ENCODE data around the gene SELENBP1. TPM values are rescaled to one million over a fixed set of nuclear protein-coding genes. Genes with fewer than 3 reads are reported as not detected.

SELENBP1 gene
- total RNA-seq, 6 donors from 2014 or later, result 241 to 804 (median 431) TPM

DNA sequence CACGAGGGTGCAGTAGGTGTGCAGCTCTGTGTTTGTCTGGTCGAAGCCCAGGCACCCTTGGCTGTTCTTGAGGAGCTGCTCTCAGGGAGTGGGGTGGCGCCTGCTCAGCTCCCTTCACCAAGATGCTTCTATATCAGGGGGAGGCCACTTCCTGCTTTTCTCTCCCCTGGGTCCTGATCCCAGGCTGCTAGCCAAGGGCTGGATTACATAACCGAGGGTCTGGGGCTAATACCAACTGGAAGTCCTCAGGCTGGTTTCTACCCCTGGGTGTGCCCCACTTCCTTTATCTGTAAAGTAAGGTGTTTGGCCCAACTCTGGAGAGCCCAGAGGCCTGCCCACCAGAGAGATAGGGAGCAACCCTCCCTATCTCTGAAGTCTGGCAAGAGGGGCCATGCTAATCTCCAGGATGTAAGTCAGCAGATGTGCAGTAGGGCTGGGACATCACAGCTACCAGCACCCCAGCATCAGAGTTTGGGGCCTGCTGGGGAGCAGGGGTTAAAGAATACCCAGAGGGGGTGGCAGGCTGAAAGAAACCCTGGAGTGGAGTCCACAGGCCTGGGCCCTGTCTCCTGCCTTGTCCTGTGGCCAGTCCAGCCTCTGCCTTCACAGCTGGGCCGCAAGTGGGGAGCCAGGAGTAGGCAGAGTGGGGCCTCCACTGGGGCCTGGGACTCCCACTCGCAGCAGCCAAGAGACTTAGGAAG is 2.1 kb downstream of the SELENBP1 start:
- DNase-seq (peak; percentile 27 to 76), ATAC-seq (ENCODE audit: low FRiP score in 2 of 2) (no peak)
- 26 to 50% methylated on average over 6 of the region's 6 CpGs for WGBS, 2 donors
- Histone ChIP-seq H3K4me3 (peak overlapping the region in 3 of 4 donors; percentile 50 to 66 (median 63)), H3K27me3 (no peaks in the 10 kb centered on the region), H3K4me1 (peaks cover 33 to 52% (median 42%) of the 10 kb centered on the region in 4 donors), H3K9me3 (no peaks in the 10 kb centered on the region), H3K27ac (peak overlapping the region; percentile 63 to 89 (median 84)), H3K36me3 (peaks cover 12 to 34% (median 17%) of the 10 kb centered on the region in 4 donors)
- TF ChIP-seq EP300 (IDR thresholded peaks at IDR 0.05) (no peak), POLR2AphosphoS5 (IDR thresholded peaks at IDR 0.05) (no peak), POLR2A (IDR thresholded peaks at IDR 0.05) (no peak)
- TF ChIP-seq, protein P1, sequence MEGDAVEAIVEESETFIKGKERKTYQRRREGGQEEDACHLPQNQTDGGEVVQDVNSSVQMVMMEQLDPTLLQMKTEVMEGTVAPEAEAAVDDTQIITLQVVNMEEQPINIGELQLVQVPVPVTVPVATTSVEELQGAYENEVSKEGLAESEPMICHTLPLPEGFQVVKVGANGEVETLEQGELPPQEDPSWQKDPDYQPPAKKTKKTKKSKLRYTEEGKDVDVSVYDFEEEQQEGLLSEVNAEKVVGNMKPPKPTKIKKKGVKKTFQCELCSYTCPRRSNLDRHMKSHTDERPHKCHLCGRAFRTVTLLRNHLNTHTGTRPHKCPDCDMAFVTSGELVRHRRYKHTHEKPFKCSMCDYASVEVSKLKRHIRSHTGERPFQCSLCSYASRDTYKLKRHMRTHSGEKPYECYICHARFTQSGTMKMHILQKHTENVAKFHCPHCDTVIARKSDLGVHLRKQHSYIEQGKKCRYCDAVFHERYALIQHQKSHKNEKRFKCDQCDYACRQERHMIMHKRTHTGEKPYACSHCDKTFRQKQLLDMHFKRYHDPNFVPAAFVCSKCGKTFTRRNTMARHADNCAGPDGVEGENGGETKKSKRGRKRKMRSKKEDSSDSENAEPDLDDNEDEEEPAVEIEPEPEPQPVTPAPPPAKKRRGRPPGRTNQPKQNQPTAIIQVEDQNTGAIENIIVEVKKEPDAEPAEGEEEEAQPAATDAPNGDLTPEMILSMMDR (IDR thresholded peaks at IDR 0.05), result no peak

DNA sequence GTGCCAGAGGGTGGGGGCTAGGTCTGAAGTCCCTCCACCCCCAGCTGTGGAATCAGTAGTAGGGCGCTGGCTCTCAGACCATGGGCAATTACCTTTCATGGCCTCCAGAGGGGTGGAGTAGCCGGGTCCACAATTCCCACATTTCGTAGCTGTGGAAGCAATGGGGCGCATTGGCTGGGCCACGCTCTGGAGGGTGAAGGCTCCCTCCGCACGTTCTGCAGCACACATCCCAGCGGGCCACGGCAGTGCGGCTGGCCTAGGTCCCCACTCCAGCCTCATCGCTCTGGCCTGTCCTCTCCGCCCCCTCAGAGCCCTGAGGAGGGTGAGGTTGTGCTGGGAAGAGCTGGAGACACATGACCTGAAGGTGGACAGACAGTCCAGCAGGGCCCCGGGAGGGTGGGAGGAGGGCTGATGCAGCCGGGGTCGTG is 2.9 kb downstream of the SELENBP1 start:
- TF ChIP-seq, protein P1 (IDR thresholded peaks at IDR 0.05), result peak in 1 of 6 experiments; percentile 11
- no peak for TF ChIP-seq POLR2A (IDR thresholded peaks at IDR 0.05)
- 72 to 85% methylated on average over 15 of the region's 15 CpGs for WGBS, 2 donors
- no peak for ATAC-seq (ENCODE audit: low FRiP score in 2 of 2)
- H3K27me3 ChIP-seq, result no peaks in the 10 kb centered on the region
- peak overlapping the region in 2 of 4 donors; percentile 63 to 66 for H3K4me3 ChIP-seq
- peaks cover 12 to 41% (median 24%) of the 10 kb centered on the region in 4 donors for H3K36me3 ChIP-seq
- peak overlapping the region in 3 of 4 donors; percentile 83 to 89 (median 84) for H3K27ac ChIP-seq
- peaks cover 33 to 52% (median 42%) of the 10 kb centered on the region in 4 donors for H3K4me1 ChIP-seq
- peak in 1 of 2 donors; percentile 51 for DNase-seq
- no peaks in the 10 kb centered on the region for H3K9me3 ChIP-seq

DNA sequence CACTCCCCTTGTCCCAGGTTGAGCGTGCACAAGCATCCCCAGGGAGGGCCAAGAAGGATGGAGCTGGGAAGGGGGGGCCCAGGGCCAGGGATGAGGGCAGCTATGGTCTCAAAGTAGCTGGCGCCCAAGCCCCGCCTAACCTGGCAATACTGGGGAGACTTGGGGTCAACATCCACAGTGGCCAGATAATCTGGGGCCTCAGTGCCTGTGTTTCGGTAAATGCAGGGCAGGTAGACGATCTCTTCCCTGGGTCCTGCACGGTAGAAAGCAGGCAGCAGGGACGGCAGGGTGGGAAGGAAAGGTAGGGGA is 3.2 kb downstream of the SELENBP1 start:
- Histone ChIP-seq H3K27ac (peak overlapping the region in 2 of 4 donors; percentile 24 to 84), H3K4me1 (peaks cover 33 to 52% (median 42%) of the 10 kb centered on the region in 4 donors), H3K4me3 (peak overlapping the region in 2 of 4 donors; percentile 63 to 66), H3K36me3 (peaks cover 16 to 45% (median 27%) of the 10 kb centered on the region in 4 donors), H3K27me3 (no peaks in the 10 kb centered on the region), H3K9me3 (no peaks in the 10 kb centered on the region)
- ATAC-seq (ENCODE audit: low FRiP score in 2 of 2), result no peak
- no peak for DNase-seq
- WGBS, 2 donors, result 83 to 87% methylated on average over 5 to 7 of the region's 7 CpGs
- TF ChIP-seq POLR2A (IDR thresholded peaks at IDR 0.05), result no peak
- TF ChIP-seq EP300 (IDR thresholded peaks at IDR 0.05), result no peak
- no peak for TF ChIP-seq POLR2AphosphoS5 (IDR thresholded peaks at IDR 0.05)
- TF ChIP-seq, protein P1 (IDR thresholded peaks at IDR 0.05), result no peak

DNA sequence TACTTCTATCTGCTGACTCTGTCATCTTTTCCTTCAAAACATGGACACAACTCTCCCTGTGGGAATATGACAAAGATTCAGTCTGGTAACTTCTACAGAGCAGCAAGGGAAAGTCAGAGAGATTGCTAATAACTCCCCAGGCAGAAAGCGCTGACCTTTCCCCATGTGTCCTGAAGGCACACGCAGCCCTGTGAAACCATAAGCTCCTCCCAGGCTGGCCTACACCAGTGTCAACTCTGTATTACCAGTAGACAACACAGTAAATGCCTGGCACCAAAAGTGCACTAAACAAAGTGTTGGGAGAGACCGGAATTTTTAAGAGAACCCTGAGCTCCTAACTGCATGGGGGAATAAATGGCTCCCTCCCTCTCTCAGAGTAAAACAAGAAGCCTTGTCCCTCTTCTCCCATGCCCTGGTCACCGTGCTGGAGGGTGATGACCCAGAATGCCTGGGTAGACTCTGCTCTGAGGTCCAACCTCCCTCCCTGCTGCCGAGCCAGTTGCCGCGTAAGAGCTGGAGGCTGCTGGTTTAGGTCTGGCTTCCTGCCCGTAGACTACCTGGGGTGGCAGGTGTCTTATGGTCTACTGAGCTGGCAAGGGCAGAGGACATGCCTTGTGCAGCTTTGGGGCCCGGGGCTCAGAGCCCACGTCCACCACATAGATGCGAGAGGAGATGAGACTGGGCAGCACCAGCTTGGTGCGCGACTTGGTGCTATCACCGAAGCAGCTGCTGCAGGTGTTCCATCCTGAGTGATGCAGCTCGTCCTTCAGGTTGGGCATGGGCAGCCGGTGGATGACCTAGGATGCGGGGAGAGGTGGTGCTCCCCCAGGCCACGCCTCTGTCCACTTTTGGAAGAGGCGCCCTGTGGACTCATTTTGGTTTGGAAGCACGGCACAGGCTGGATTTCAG is 3.9 kb downstream of the SELENBP1 start:
- Histone ChIP-seq H3K4me1 (peaks cover 33 to 52% (median 42%) of the 10 kb centered on the region in 4 donors), H3K27ac (peak overlapping the region in 2 of 4 donors; percentile 24 to 35), H3K36me3 (peaks cover 18 to 51% (median 31%) of the 10 kb centered on the region in 4 donors), H3K4me3 (no peak overlapping the region), H3K9me3 (no peaks in the 10 kb centered on the region), H3K27me3 (no peaks in the 10 kb centered on the region)
- WGBS, 2 donors, result 82 to 89% methylated on average over 8 to 19 of the region's 20 CpGs
- TF ChIP-seq POLR2A (IDR thresholded peaks at IDR 0.05) (no peak), EP300 (IDR thresholded peaks at IDR 0.05) (no peak), POLR2AphosphoS5 (IDR thresholded peaks at IDR 0.05) (no peak)
- TF ChIP-seq, protein P1 (IDR thresholded peaks at IDR 0.05), result no peak
- ATAC-seq (ENCODE audit: low FRiP score in 2 of 2) (no peak), DNase-seq (peak in 1 of 2 donors; percentile 41)

Measured in upper lobe of left lung (tissue), 6 donors.